Liver (tissue), 9 donors: ENCODE results near the gene LINS1. TPM values are rescaled to one million over a fixed set of nuclear protein-coding genes. Genes with fewer than 3 reads are reported as not detected.

Experiments
- DNase-seq: peaks from one replicate; pipeline ENCODE4 v3.0.0-alpha.2; 2017; ENCODE audit warnings: low spot score
- H3K27ac ChIP-seq, 2 donors: one replicate each; pipeline ENCODE4 v1.7.0; 2013; ENCODE audit warnings: inconsistent platforms in 2 of 2, low read length in 2 of 2, control low read depth in 1 of 2, low read depth in 1 of 2, mild to moderate bottlenecking in 1 of 2
- H3K27me3 ChIP-seq, 4 donors: one replicate each; pipeline versions ENCODE4 v1.6.1 to v1.7.0; 2013; ENCODE audit warnings: low read length in 3 of 4, inconsistent platforms in 1 of 4, mild to moderate bottlenecking in 1 of 4, moderate library complexity in 1 of 4; ENCODE audit not compliant: control insufficient read depth in 4 of 4, insufficient read depth in 4 of 4
- H3K36me3 ChIP-seq, 4 donors: one replicate each; pipeline versions ENCODE4 v1.6.1 to v1.7.0; 2013; ENCODE audit warnings: low read length in 3 of 4, mild to moderate bottlenecking in 3 of 4, low read depth in 1 of 4, moderate library complexity in 1 of 4; ENCODE audit not compliant: control insufficient read depth in 4 of 4, insufficient read depth in 3 of 4
- H3K4me1 ChIP-seq, 4 donors: one replicate each; pipeline versions ENCODE4 v1.6.1 to v1.7.0; 2013; ENCODE audit warnings: low read length in 3 of 4, mild to moderate bottlenecking in 3 of 4, moderate library complexity in 1 of 4; ENCODE audit not compliant: control insufficient read depth in 4 of 4, insufficient read depth in 4 of 4
- H3K4me3 ChIP-seq, 3 donors: one replicate each; pipeline versions ENCODE4 v1.6.1 to v1.7.0; 2013; ENCODE audit warnings: low read length in 3 of 3, control low read depth in 1 of 3, low read depth in 1 of 3, mild to moderate bottlenecking in 1 of 3
- H3K9ac ChIP-seq, 2 donors: one replicate each; pipeline ENCODE4 v1.7.0; 2013; ENCODE audit warnings: low read length in 2 of 2, mild to moderate bottlenecking in 2 of 2, moderate library complexity in 2 of 2, control low read depth in 1 of 2, low read depth in 1 of 2
- H3K9me3 ChIP-seq, 4 donors: one replicate each; pipeline versions ENCODE4 v1.6.1 to v1.7.0; 2013; ENCODE audit warnings: low read length in 3 of 4; ENCODE audit not compliant: control insufficient read depth in 4 of 4
- EGR1 ChIP-seq, 2 donors: IDR thresholded peaks; 2 replicates each; pipeline ENCODE4 v1.6.1; 2016 to 2018; ENCODE audit warnings: antibody characterized with exemption in 2 of 2, low read depth in 2 of 2
- FOXA1 ChIP-seq: IDR thresholded peaks from 2 replicates; pipeline ENCODE4 v1.6.1; 2016; ENCODE audit warnings: antibody characterized with exemption
- FOXA2 ChIP-seq: IDR thresholded peaks from 2 replicates; pipeline ENCODE4 v1.6.1; 2016; ENCODE audit warnings: antibody characterized with exemption
- GABPA ChIP-seq, 2 donors: IDR thresholded peaks in 1 of 2; conservative IDR thresholded peaks in 1 of 2; 2 replicates each; pipeline ENCODE4 v1.6.1; 2016; ENCODE audit warnings: antibody characterized with exemption in 2 of 2, mild to moderate bottlenecking in 1 of 2, moderate library complexity in 1 of 2
- HNF4G ChIP-seq: IDR thresholded peaks from 2 replicates; pipeline ENCODE4 v1.6.1; 2016; ENCODE audit warnings: antibody characterized with exemption
- JUND ChIP-seq, 2 donors: IDR thresholded peaks; 2 replicates each; pipeline ENCODE4 v1.6.1; 2016; ENCODE audit warnings: antibody characterized with exemption in 2 of 2
- NR2F2 ChIP-seq: IDR thresholded peaks from 2 replicates; pipeline ENCODE4 v1.6.1; 2016; ENCODE audit warnings: antibody characterized with exemption
- RAD21 ChIP-seq, 2 donors: IDR thresholded peaks; 2 replicates each; pipeline ENCODE4 v1.6.1; 2016; ENCODE audit warnings: antibody characterized with exemption in 2 of 2, mild to moderate bottlenecking in 2 of 2
- REST ChIP-seq: IDR thresholded peaks from 2 replicates; pipeline ENCODE4 v1.6.1; 2016; ENCODE audit warnings: antibody characterized with exemption, mild to moderate bottlenecking
- TAF1 ChIP-seq: conservative IDR thresholded peaks from 2 replicates; pipeline ENCODE4 v1.6.1; 2016; ENCODE audit warnings: antibody characterized with exemption, mild to moderate bottlenecking
- YY1 ChIP-seq: IDR thresholded peaks from 2 replicates; pipeline ENCODE4 v1.6.1; 2016; ENCODE audit warnings: antibody characterized with exemption, mild to moderate bottlenecking
- ZBTB33 ChIP-seq: IDR thresholded peaks from 2 replicates; pipeline ENCODE4 v1.6.1; 2016; ENCODE audit warnings: antibody characterized with exemption
- WGBS: extraction: QIAGEN DNeasy Blood & Tissue Kit; methylation state at CpG from one replicate; pipeline ENCODE4 v1.1.7; 2013; 5-methylcytosine and 5-hydroxymethylcytosine counted together
- polyA plus RNA-seq, 2 donors: library from polyadenylated mRNA; stranded (reverse) in 1 of 2; unstranded in 1 of 2; fragments of 200-250 nt in 1 of 2; fragments of >200 nt in 1 of 2; fragmentation: Nextera tagmentation in 1 of 2; extraction: Ambion mirVana in 1 of 2; gene quantifications; one replicate each; pipeline versions ENCODE4 v1.2.1 to v1.2.3, GENCODE V29; 2013 to 2015
- total RNA-seq, 2 donors: library from RNA; depleted of rRNA; stranded (reverse); fragments of >200 nt; gene quantifications; one replicate each; pipeline ENCODE4 v1.2.3, GENCODE V29; 2014
- TF ChIP-seq, protein P1 (sequence below): fragments of 150-350 bp; IDR thresholded peaks from 2 replicates; pipeline ENCODE4 v1.5.1; 2017; ENCODE audit warnings: improper control_type of control experiment, low read depth, low read length; ENCODE audit not compliant: missing input control
- TF ChIP-seq, protein P2 (sequence below): IDR thresholded peaks from 2 replicates; pipeline ENCODE4 v1.6.1; 2016; ENCODE audit warnings: antibody characterized with exemption
- donor health status: healthy.
- donor health status: healthy.
- donor health status: healthy.
- donor health status: healthy.
- donor health status: healthy.

Gene LINS1
- total and polyA plus RNA-seq, 4 donors, result 2.9 to 9.1 (median 6.3) TPM

DNA sequence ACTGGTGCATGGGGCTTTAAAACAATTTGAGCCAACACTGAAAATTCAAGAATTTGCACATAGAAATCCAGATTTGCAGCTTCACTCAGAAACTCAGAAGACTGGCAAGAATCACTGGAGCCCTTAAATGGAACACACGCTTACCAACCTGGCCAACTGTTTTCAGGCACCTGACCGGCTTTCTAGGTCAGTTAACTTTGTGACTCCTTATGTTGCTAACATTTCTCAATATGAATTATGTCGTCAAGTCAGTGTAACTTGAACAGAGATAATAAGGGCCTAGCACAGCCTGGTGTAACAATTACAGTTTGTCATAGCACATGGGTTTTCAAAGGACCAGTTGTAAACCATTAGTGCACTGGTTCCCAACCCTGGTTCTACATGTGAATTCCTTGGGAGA, 80.1 kb downstream of the LINS1 start:
- WGBS, result 94% methylated on average over 3 of the region's 3 CpGs
- TF ChIP-seq FOXA1 (no peak), ZBTB33 (no peak), JUND (IDR thresholded peaks at IDR 0.05) (no peak), HNF4G (no peak), FOXA2 (no peak), GABPA (IDR thresholded peaks at IDR 0.05 in 1 of 2, conservative IDR thresholded peaks at IDR 0.05 in 1 of 2) (no peak), YY1 (no peak), EGR1 (IDR thresholded peaks at IDR 0.05; ENCODE audit: low read depth in 2 of 2) (no peak), REST (no peak), RAD21 (IDR thresholded peaks at IDR 0.05) (no peak), TAF1 (no peak), NR2F2 (no peak)
- TF ChIP-seq, protein P1, sequence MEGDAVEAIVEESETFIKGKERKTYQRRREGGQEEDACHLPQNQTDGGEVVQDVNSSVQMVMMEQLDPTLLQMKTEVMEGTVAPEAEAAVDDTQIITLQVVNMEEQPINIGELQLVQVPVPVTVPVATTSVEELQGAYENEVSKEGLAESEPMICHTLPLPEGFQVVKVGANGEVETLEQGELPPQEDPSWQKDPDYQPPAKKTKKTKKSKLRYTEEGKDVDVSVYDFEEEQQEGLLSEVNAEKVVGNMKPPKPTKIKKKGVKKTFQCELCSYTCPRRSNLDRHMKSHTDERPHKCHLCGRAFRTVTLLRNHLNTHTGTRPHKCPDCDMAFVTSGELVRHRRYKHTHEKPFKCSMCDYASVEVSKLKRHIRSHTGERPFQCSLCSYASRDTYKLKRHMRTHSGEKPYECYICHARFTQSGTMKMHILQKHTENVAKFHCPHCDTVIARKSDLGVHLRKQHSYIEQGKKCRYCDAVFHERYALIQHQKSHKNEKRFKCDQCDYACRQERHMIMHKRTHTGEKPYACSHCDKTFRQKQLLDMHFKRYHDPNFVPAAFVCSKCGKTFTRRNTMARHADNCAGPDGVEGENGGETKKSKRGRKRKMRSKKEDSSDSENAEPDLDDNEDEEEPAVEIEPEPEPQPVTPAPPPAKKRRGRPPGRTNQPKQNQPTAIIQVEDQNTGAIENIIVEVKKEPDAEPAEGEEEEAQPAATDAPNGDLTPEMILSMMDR, result no peak
- TF ChIP-seq, protein P2, sequence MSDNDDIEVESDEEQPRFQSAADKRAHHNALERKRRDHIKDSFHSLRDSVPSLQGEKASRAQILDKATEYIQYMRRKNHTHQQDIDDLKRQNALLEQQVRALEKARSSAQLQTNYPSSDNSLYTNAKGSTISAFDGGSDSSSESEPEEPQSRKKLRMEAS, result no peak
- Histone ChIP-seq H3K9ac (no peak overlapping the region), H3K4me1 (peaks cover 10 to 22% (median 20%) of the 10 kb centered on the region in 4 donors), H3K4me3 (no peak overlapping the region), H3K27ac (no peak overlapping the region), H3K36me3 (no peaks in the 10 kb centered on the region), H3K9me3 (no peaks in the 10 kb centered on the region), H3K27me3 (no peaks in the 10 kb centered on the region)
- no peak for DNase-seq

GRCh38 chr15:100520132-100520921, 81.7 kb downstream of the LINS1 start:
- no peak overlapping the region for H3K4me3 ChIP-seq
- TF ChIP-seq NR2F2 (no peak), FOXA2 (no peak)
- no peaks in the 10 kb centered on the region for H3K36me3 ChIP-seq
- no peaks in the 10 kb centered on the region for H3K27me3 ChIP-seq
- no peak for DNase-seq
- WGBS, result 70% methylated on average over 7 of the region's 7 CpGs
- H3K27ac ChIP-seq, result no peak overlapping the region
- H3K4me1 ChIP-seq, result peaks cover 10 to 22% (median 15%) of the 10 kb centered on the region in 4 donors
- no peaks in the 10 kb centered on the region for H3K9me3 ChIP-seq
- H3K9ac ChIP-seq, result no peak overlapping the region
